ENCODE measurements around the gene RPAP3. TPM values are rescaled to one million over a fixed set of nuclear protein-coding genes. Genes with fewer than 3 reads are reported as not detected.

Gene RPAP3
- total and polyA plus RNA-seq, 2 of the 4 experiments (the other 2 are of a cell fraction) = 10.6 to 13.4 TPM

GRCh38 chr12:47748899-47749298 is 43.1 kb upstream of the RPAP3 start:
- TF ChIP-seq FOS (IDR thresholded peaks at IDR 0.05; ENCODE audit: low read depth, low read length) = no peak
- no peak for TF ChIP-seq MXI1 (IDR thresholded peaks at IDR 0.05; ENCODE audit: borderline replicate concordance, low read depth, low read length)
- no peak for TF ChIP-seq RFX5 (IDR thresholded peaks at IDR 0.05; ENCODE audit: low read depth, low read length)
- no peak for TF ChIP-seq USF2 (IDR thresholded peaks at IDR 0.05; ENCODE audit: low read depth, low read length)
- TF ChIP-seq MAZ (IDR thresholded peaks at IDR 0.05; ENCODE audit: borderline replicate concordance, low read depth, low read length) = no peak
- TF ChIP-seq BHLHE40 (IDR thresholded peaks at IDR 0.05; ENCODE audit: low read depth, low read length) = no peak
- TF ChIP-seq RAD21 (IDR thresholded peaks at IDR 0.05; ENCODE audit: low read length) = no peak
- TF ChIP-seq POLR2A (IDR thresholded peaks at IDR 0.05; ENCODE audit: low read depth, low read length) = no peak
- no peak for TF ChIP-seq MAFK (IDR thresholded peaks at IDR 0.05; ENCODE audit: low read depth, low read length)
- no peak for TF ChIP-seq CHD1 (IDR thresholded peaks at IDR 0.05; ENCODE audit: low read depth, low read length)
- TF ChIP-seq NFE2L2 (IDR thresholded peaks at IDR 0.05; ENCODE audit: low read depth, low read length) = no peak
- TF ChIP-seq ELK1 (IDR thresholded peaks at IDR 0.05; ENCODE audit: borderline replicate concordance, low read depth, low read length) = no peak
- no peak for TF ChIP-seq SMC3 (IDR thresholded peaks at IDR 0.05; ENCODE audit: low read depth, low read length)
- TF ChIP-seq CEBPB (IDR thresholded peaks at IDR 0.05; ENCODE audit: low read depth, low read length) = no peak
- no peak for TF ChIP-seq CTCF (conservative IDR thresholded peaks at IDR 0.05; ENCODE audit: low read depth, low read length)
- Histone ChIP-seq H2AFZ (replicated peaks; ENCODE audit: low read length, poor library complexity) (no peak overlapping the region), H3K9ac (ENCODE audit: low read depth, low read length) (no peak overlapping the region), H3K23ac (ENCODE audit: low read depth, low read length) (no peak overlapping the region), H3K56ac (ENCODE audit: extremely low read depth, insufficient read depth, low read length) (no peak overlapping the region), H4K8ac (ENCODE audit: low read depth in 2 of 2, low read length in 2 of 2) (no peak overlapping the region), H2BK20ac (ENCODE audit: low read depth, low read length) (no peak overlapping the region), H2BK15ac (ENCODE audit: low read depth, low read length) (no peak overlapping the region), H2AK5ac (ENCODE audit: low read depth, low read length) (no peak overlapping the region), H3K27ac (ENCODE audit: insufficient read depth, low read length) (no peak overlapping the region), H3K4me2 (ENCODE audit: low read depth, low read length) (no peak overlapping the region), H2BK5ac (ENCODE audit: low read depth, low read length, poor library complexity, severe bottlenecking) (no peak overlapping the region), H4K20me1 (ENCODE audit: insufficient read depth, low read length) (no peaks in the 10 kb centered on the region), H4K91ac (ENCODE audit: insufficient read depth, low read depth, low read length) (no peak overlapping the region), H3K4me1 (ENCODE audit: control insufficient read depth, insufficient read depth, low read length) (peaks cover 12% of the 10 kb centered on the region), H3K9me1 (ENCODE audit: insufficient read depth, low read length) (peaks cover 9% of the 10 kb centered on the region; the same call in 1 of the 2 replicates), H3K36me3 (ENCODE audit: control insufficient read depth, insufficient read depth, low read length) (no peaks in the 10 kb centered on the region), H2BK120ac (ENCODE audit: low read depth, low read length) (no peak overlapping the region), H3K14ac (replicated peaks; ENCODE audit: low read depth, low read length) (no peak overlapping the region), H3K9me3 (ENCODE audit: control insufficient read depth, insufficient read depth, low read length) (no peaks in the 10 kb centered on the region), H4K5ac (ENCODE audit: low read depth, low read length) (no peak overlapping the region), H3K79me1 (ENCODE audit: low read depth in 1 of 2, low read length in 2 of 2) (no peaks in the 10 kb centered on the region), H3K4ac (ENCODE audit: low read depth, low read length) (no peak overlapping the region), H2AK9ac (replicated peaks; ENCODE audit: low read depth, low read length, poor library complexity) (no peak overlapping the region), H3K18ac (ENCODE audit: low read depth, low read length) (no peak overlapping the region), H3K27me3 (ENCODE audit: control insufficient read depth, insufficient read depth, low read length) (peaks cover 24% of the 10 kb centered on the region), H3K4me3 (ENCODE audit: insufficient read depth, low read depth, low read length) (no peak overlapping the region)
- ChIA-PET CTCF (no interaction called here), POLR2A (ENCODE audit: unreplicated experiment) (no interaction called here)
- intact Hi-C loops (cut with micrococcal nuclease) (no loop called here), dilution Hi-C loops (cut with HindIII; ENCODE audit: low sequenced_read_pairs, unreplicated experiment) (no loop called here), in situ Hi-C loops (cut with MboI; ENCODE audit: low sequenced_read_pairs) (loop anchor here (10.0 kb wide), 1 partner anchor 86 kb away; no protein-coding TSS in a partner anchor)
- BruUV-seq (replicated peaks) = no TSS peak
- DNase-seq = no peak
- 94% methylated on average over 2 of the region's 3 CpGs; no CpG with 5 or more reads in 1 of the 2 experiments for WGBS, 2 experiments (ENCODE audit: extremely low coverage in 2 of 2, insufficient read length in 1 of 2)
- ATAC-seq (ENCODE audit: low read depth) = no peak
